ENCODE data around the gene SGMS1.
"Not testable (repeated sequence)": the region's sequence is repeated elsewhere in the genome, so short reads cannot be mapped to it uniquely, and the experiment has no call there.

The SGMS1 gene

GRCh38 chr10:50286996-50287803, 336.6 kb downstream of the SGMS1 start:
- no peak for DNase-seq

GRCh38 chr10:50286517-50286916, 337.2 kb downstream of the SGMS1 start:
- no peak for DNase-seq

- DNase-seq = no peak
Observed at GRCh38 chr10:50281967-50282522, 341.7 kb downstream of the SGMS1 start.

DNA sequence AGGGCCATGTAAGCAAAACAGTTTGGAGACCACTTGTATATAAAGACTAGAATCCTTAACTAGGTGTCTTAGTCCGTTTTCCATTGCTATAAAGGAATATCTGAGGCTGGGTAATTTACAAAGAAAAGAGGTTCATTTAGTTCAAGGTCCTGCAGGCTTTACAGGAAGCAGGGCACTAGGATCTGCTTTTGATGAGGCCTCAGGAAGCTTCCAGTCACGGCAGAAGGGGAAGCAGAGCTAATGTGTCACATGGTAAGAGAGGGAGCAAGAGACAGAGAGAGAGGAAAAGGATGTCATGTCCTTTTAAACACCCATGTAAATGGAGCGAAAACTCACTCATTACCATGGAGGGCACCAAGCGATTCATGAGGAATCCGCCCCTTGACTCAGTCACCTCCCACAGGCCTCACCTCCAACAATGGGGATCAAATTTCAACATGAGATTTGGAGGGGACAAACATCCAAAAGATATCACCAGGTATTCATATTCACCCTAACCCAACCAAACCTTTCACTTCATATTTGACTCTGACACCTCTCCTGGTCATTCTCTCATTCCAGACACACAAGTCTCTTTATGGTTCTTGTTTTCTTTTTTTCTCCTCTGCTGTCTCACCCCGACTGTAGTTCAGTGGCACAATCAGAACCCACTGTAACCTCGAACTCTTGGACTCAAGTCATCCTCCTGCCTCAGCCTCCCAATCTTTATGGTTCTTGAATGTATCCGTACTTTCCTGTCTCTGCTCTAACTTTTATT, 342.4 kb downstream of the SGMS1 start:
- DNase-seq = no peak

DNA sequence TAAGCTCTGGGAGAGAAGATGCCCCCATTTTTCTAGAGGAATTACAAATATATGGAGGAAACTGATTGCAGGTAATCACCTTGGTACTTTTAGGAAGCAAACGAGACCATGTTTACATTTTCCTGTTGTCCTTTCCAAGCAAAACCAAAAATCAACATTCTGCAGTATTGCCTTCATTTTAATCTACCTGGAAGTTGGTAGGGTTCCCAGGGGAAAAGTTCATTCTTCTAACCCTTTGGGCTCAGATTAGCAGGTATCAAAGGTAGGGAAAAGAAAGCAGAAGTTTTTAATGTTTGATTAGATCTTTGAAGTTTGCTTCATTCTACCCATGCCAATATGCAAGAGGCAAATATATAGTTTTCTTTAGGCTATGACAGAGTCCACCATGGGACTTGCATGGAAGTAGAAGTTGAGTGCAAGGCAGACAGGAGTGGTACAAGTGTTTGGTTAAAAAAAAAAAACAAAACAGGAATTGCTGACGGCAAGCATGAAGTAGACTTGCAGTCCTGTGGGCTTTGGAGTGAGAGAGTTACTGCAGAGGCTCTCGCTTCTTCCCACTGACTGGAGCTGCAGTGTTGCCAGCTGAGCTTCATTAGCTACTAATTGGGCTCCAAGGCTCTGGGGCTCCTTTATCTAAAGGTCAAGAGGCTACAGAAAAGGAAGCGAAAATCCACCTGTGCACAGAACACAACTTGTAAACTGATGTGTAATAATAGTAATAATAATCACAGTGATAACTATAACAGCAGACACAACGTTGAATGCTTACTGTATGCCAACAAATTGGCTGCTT, 343.5 kb downstream of the SGMS1 start:
- no peak for DNase-seq

GRCh38 chr10:50279489-50279888, 344.3 kb downstream of the SGMS1 start:
- no peak for DNase-seq

GRCh38 chr10:50275650-50276235, 348.0 kb downstream of the SGMS1 start:
- DNase-seq = no peak

DNA sequence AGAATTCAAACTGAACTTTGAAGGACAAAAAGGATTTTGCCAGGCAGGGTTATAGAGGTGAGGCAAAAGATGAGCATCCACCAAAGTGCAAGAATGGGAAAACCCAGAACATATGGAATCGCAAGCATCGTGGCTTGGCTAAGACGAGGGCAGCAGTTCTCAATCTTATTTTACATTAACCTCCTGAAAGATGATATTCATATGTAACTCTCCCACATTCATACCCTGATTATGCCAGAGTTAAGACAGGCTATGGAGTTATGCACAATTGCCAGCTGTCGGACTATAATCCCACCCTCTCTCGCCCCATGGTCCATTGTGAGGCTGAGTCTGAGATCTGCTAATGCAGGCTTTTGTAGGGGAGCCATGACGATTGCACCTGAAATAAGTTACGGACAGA, 351.2 kb downstream of the SGMS1 start:
- DNase-seq = no peak

DNA sequence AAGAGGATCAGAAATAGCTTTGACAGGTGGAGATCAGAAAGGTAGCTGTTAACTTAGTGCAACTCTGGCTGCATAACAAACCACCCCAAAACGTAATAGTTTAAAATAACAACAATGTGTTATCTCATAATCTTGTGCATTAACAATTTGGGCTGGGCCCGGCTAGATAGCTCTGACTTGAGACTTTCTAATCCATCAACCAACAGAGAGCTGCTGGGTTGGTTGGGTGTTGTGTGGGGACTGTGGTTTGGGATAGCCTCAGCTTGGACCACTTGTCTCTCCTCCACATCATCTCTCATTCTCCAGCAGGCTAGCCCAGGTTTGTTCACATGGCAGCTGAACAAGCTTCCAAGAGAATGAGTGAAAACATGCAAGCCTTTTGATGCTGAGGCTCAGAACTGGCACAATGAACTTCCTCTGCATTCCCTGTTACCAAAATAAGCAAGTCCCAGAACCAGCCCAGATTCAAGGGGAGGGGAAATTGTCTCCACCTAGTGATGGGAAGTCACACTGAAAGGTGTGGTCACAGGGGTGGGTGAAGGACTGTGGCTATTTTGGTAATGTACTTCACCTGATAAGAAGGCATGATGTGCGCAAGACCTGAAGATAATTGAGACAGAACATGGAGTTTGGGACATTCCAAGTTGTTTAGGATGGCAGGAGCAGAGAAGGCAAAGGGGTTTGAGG, 352.0 kb downstream of the SGMS1 start:
- no peak for DNase-seq

DNA sequence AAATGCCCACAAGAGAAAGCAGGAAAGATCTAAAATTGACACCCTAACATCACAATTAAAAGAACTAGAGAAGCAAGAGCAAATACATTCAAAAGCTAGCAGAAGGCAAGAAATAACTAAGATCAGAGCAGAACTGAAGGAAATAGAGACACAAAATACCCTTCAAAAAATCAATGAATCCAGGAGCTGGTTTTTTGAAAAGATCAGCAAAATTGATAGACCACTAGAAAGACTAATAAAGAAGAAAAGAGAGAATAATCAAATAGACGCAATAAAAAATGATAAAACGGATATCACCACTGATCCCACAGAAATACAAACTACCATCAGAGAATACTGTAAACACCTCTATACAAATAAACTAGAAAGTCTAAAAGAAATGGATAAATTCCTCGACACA, 355.9 kb downstream of the SGMS1 start:
- DNase-seq = not testable (repeated sequence)

- not testable (repeated sequence) for DNase-seq
Observed at GRCh38 chr10:50262625-50263024, 361.1 kb downstream of the SGMS1 start.

DNA sequence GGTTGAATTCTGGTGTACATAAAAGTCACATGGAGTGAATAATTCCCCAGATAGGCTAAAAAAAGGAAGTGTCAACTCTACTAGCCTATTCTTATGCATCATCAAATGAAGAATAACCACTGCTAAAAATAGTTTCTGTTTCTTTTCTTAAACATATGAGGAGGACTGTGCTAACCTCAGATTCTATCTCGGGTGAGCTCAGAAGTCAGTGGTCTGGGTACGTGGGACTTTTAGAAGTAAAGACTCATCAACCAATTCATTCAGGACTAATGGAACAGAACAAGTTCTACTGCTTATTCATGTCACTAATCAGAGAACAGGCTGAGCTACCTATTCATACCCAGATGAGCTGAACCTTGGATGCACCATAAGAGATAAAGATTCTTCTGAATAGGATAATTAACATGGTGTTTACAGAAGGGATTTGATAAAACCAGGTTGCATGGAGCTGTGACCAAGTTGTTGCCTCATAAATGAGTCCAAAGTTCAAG, 362.9 kb downstream of the SGMS1 start:
- DNase-seq = no peak

Measured in NCI-H2171 treated with DMSO at 0.1 percent for 48 hours (cell line).